ENCODE data around the gene SNUPN.

- TF ChIP-seq, protein P1, sequence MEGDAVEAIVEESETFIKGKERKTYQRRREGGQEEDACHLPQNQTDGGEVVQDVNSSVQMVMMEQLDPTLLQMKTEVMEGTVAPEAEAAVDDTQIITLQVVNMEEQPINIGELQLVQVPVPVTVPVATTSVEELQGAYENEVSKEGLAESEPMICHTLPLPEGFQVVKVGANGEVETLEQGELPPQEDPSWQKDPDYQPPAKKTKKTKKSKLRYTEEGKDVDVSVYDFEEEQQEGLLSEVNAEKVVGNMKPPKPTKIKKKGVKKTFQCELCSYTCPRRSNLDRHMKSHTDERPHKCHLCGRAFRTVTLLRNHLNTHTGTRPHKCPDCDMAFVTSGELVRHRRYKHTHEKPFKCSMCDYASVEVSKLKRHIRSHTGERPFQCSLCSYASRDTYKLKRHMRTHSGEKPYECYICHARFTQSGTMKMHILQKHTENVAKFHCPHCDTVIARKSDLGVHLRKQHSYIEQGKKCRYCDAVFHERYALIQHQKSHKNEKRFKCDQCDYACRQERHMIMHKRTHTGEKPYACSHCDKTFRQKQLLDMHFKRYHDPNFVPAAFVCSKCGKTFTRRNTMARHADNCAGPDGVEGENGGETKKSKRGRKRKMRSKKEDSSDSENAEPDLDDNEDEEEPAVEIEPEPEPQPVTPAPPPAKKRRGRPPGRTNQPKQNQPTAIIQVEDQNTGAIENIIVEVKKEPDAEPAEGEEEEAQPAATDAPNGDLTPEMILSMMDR (IDR thresholded peaks at IDR 0.05; ENCODE audit: low read depth, low read length, poor library complexity, severe bottlenecking) = no peak
- no peak for TF ChIP-seq EZH2phosphoT487 (IDR thresholded peaks at IDR 0.05; ENCODE audit: borderline replicate concordance, low read length)
These were observed 15.6 kb upstream of the SNUPN start for GRCh38 chr15:75641179-75641503.
